CD14-positive monocyte (primary cell): ENCODE data around the gene P4HA2. TPM values are rescaled to one million over a fixed set of nuclear protein-coding genes. Genes with fewer than 3 reads are reported as not detected.

Experiments
- DNase-seq, 3 donors: peaks; one replicate each; pipeline ENCODE4 v3.0.0-alpha.2; 2011 to 2022
- H2AFZ ChIP-seq: 2 replicates; pipeline ENCODE4 v1.6.0; 2012; ENCODE audit warnings: mild to moderate bottlenecking, low read depth, low read length, inconsistent platforms; ENCODE audit not compliant: insufficient read depth, poor library complexity, severe bottlenecking
- H3K27ac ChIP-seq, 2 donors: 1 replicate in 1 of 2; 2 replicates in 1 of 2; pipeline ENCODE4 v1.5.1; 2012 to 2013; ENCODE audit warnings: low read length in 2 of 2, control low read depth in 1 of 2, inconsistent platforms in 1 of 2, low read depth in 1 of 2, mild to moderate bottlenecking in 1 of 2
- H3K27me3 ChIP-seq, 2 donors: one replicate each; pipeline versions ENCODE4 v1.6.0 to v1.6.1; 2011 to 2013; ENCODE audit warnings: low read length in 2 of 2; ENCODE audit not compliant: control insufficient read depth in 2 of 2, insufficient read depth in 2 of 2
- H3K36me3 ChIP-seq, 2 donors: replicated peaks in 1 of 2; 1 replicate in 1 of 2; 2 replicates in 1 of 2; pipeline versions ENCODE4 v1.5.1 to v1.6.1; 2012 to 2013; ENCODE audit warnings: low read length in 2 of 2, control low read depth in 1 of 2, inconsistent platforms in 1 of 2, mild to moderate bottlenecking in 1 of 2; ENCODE audit not compliant: insufficient read depth in 2 of 2, control insufficient read depth in 1 of 2
- H3K4me1 ChIP-seq, 2 donors: 1 replicate in 1 of 2; 2 replicates in 1 of 2; pipeline versions ENCODE4 v1.5.1 to v1.6.1; 2012 to 2013; ENCODE audit warnings: low read length in 2 of 2, control low read depth in 1 of 2, inconsistent platforms in 1 of 2, mild to moderate bottlenecking in 1 of 2, moderate library complexity in 1 of 2; ENCODE audit not compliant: insufficient read depth in 2 of 2, control insufficient read depth in 1 of 2
- H3K4me2 ChIP-seq: replicated peaks from 2 replicates; pipeline ENCODE3; 2012; ENCODE audit warnings: low read length, moderate library complexity, mild to moderate bottlenecking; ENCODE audit not compliant: poor library complexity, severe bottlenecking; ENCODE audit errors: extremely low read depth
- H3K4me3 ChIP-seq, 3 experiments: fragments of 200-600 bp in 1 of 3; sonication (generic) in 1 of 3; replicated peaks in 1 of 3; 1 replicate in 2 of 3; 2 replicates in 1 of 3; pipeline ENCODE4 v1.5.1; 2011 to 2013; ENCODE audit warnings: low read length in 3 of 3, mild to moderate bottlenecking in 3 of 3, control low read depth in 2 of 3, low read depth in 2 of 3, inconsistent platforms in 1 of 3, moderate library complexity in 1 of 3
- H3K79me2 ChIP-seq: 2 replicates; pipeline ENCODE4 v1.6.0; 2012; ENCODE audit warnings: mild to moderate bottlenecking, control low read depth, inconsistent platforms, low read length, moderate library complexity; ENCODE audit not compliant: insufficient read depth
- H3K9ac ChIP-seq: 2 replicates; pipeline ENCODE4 v1.6.0; 2017; ENCODE audit warnings: low read length, mild to moderate bottlenecking; ENCODE audit not compliant: insufficient read depth, poor library complexity, severe bottlenecking
- H3K9me3 ChIP-seq, 2 donors: replicated peaks in 1 of 2; 1 replicate in 1 of 2; 2 replicates in 1 of 2; pipeline versions ENCODE4 v1.5.1 to v1.6.1; 2012 to 2013; ENCODE audit warnings: low read length in 2 of 2, control low read depth in 1 of 2; ENCODE audit not compliant: control insufficient read depth in 1 of 2, insufficient read depth in 1 of 2
- H4K20me1 ChIP-seq: 2 replicates; pipeline ENCODE4 v1.6.0; 2012; ENCODE audit warnings: mild to moderate bottlenecking, low read length, control low read depth, moderate library complexity; ENCODE audit not compliant: insufficient read depth
- H3K27ac Mint-ChIP-seq, 7 donors: one replicate each; pipeline ENCODE4 v1.8.0; 2020; ENCODE audit warnings: mild to moderate bottlenecking in 7 of 7, mixed read lengths in 7 of 7, moderate library complexity in 6 of 7, inconsistent platforms in 2 of 7
- H3K27me3 Mint-ChIP-seq, 3 donors: one replicate each; pipeline ENCODE4 v1.8.0; 2021 to 2022; ENCODE audit warnings: low read depth in 3 of 3, mild to moderate bottlenecking in 3 of 3, mixed read lengths in 3 of 3, moderate library complexity in 3 of 3, inconsistent platforms in 1 of 3
- H3K36me3 Mint-ChIP-seq, 2 donors: one replicate each; pipeline ENCODE4 v1.8.0; 2020; ENCODE audit warnings: mixed read lengths in 2 of 2, inconsistent platforms in 1 of 2, mild to moderate bottlenecking in 1 of 2
- H3K4me1 Mint-ChIP-seq: one replicate; pipeline ENCODE4 v1.8.0; 2020; ENCODE audit warnings: mild to moderate bottlenecking, mixed read lengths
- H3K4me3 Mint-ChIP-seq, 2 donors: one replicate each; pipeline ENCODE4 v1.8.0; 2020; ENCODE audit warnings: mild to moderate bottlenecking in 2 of 2, mixed read lengths in 2 of 2, moderate library complexity in 1 of 2
- H3K9me3 Mint-ChIP-seq, 7 donors: one replicate each; pipeline ENCODE4 v1.8.0; 2020 to 2022; ENCODE audit warnings: mixed read lengths in 7 of 7, mild to moderate bottlenecking in 6 of 7, moderate library complexity in 6 of 7, inconsistent platforms in 2 of 7
- CTCF ChIP-seq: fragments of 200-600 bp; IDR thresholded peaks from one replicate; pipeline ENCODE4 v1.8.0; 2022; ENCODE audit warnings: antibody characterized with exemption, mild to moderate bottlenecking
- WGBS: methylation state at CpG from one replicate; pipeline ENCODE4 v1.1.5; 2013; ENCODE audit warnings: missing lambda C conversion rate; ENCODE audit not compliant: insufficient coverage; 5-methylcytosine and 5-hydroxymethylcytosine counted together
- intact Hi-C, 2 donors: fragments of 100-400 bp; cut with micrococcal nuclease; formaldehyde crosslinking; loops; one replicate each; pipeline versions ENCODE4 v1.15.0 to v1.15.1; 2023
- polyA plus RNA-seq, 3 donors: library from polyadenylated mRNA; depleted of rRNA in 1 of 3; unstranded in 2 of 3; stranded (reverse) in 1 of 3; fragments of 300-500 nt in 2 of 3; fragments of >200 nt in 1 of 3; fragmentation: Illumina TruSeq in 2 of 3; gene quantifications; 1 replicate in 2 of 3; 2 replicates in 1 of 3; pipeline ENCODE4 v1.2.3, GENCODE V29; 2012 to 2021

Gene P4HA2
- polyA plus RNA-seq, 3 donors, result 0.12 to 0.99 (median 0.45) TPM

GRCh38 chr5:132221781-132222648 is 5.6 kb downstream of the P4HA2 start:
- H3K4me3 ChIP-seq, result no peak overlapping the region
- no peaks in the 10 kb centered on the region for H3K36me3 ChIP-seq
- Mint-ChIP-seq H3K36me3 (no peaks in the 10 kb centered on the region), H3K27ac (no peak overlapping the region), H3K4me3 (no peak overlapping the region), H3K4me1 (peaks cover 5% of the 10 kb centered on the region), H3K27me3 (peaks cover 13 to 24% (median 21%) of the 10 kb centered on the region in 3 donors), H3K9me3 (peaks cover 0 to 3% (median 0%) of the 10 kb centered on the region in 7 donors)
- no peak overlapping the region for H3K27ac ChIP-seq
- 87% methylated on average over 7 of the region's 7 CpGs for WGBS
- peaks cover under 1 to 1% of the 10 kb centered on the region in 2 donors for H3K4me1 ChIP-seq
- intact Hi-C loops, result no loop called here
- DNase-seq, result no peak
- H4K20me1 ChIP-seq, result no peaks in the 10 kb centered on the region
- H3K79me2 ChIP-seq, result no peaks in the 10 kb centered on the region
- H2AFZ ChIP-seq, result no peak overlapping the region
- H3K9ac ChIP-seq, result no peak overlapping the region
- H3K9me3 ChIP-seq, result no peaks in the 10 kb centered on the region
- no peak for TF ChIP-seq CTCF
- H3K4me2 ChIP-seq, result no peak overlapping the region
- H3K27me3 ChIP-seq, result peaks cover 5 to 6% of the 10 kb centered on the region in 2 donors

DNA sequence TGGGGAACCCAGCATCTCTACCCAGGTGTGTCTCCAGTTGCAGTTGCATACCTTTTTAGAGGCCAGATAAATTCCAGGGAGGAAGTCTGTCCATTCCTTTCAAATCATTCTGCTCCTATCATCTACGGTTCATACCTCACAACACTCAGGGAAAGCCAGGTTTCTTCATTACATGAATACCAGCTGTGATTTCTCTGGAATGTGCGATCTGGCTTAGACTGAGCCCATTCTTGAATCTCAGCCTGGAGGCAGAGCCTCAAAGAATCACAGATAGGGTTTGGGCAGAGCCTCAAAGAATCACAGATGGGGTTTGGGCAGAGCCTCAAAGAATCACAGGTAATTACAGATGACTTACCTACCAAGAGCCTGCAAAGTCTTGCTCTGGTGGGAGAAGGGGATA is 7.2 kb downstream of the P4HA2 start:
- H3K4me3 ChIP-seq, result no peak overlapping the region
- no peaks in the 10 kb centered on the region for H3K4me1 ChIP-seq
- intact Hi-C loops, result no loop called here
- no peaks in the 10 kb centered on the region for H3K9me3 ChIP-seq
- H2AFZ ChIP-seq, result no peak overlapping the region
- no peaks in the 10 kb centered on the region for H3K36me3 ChIP-seq
- H3K4me3 Mint-ChIP-seq, result no peak overlapping the region
- no peak for DNase-seq
- H3K27ac Mint-ChIP-seq, result no peak overlapping the region
- no peaks in the 10 kb centered on the region for H3K9me3 Mint-ChIP-seq
- no peaks in the 10 kb centered on the region for H4K20me1 ChIP-seq
- H3K4me2 ChIP-seq, result no peak overlapping the region
- no peaks in the 10 kb centered on the region for H3K79me2 ChIP-seq
- no peak overlapping the region for H3K9ac ChIP-seq
- no peaks in the 10 kb centered on the region for H3K27me3 ChIP-seq
- H3K4me1 Mint-ChIP-seq, result peaks cover 2% of the 10 kb centered on the region
- no peak overlapping the region for H3K27ac ChIP-seq
- H3K27me3 Mint-ChIP-seq, result peaks cover 1 to 13% (median 7%) of the 10 kb centered on the region in 3 donors
- WGBS, result 100% methylated on average over 1 of the region's 2 CpGs
- no peaks in the 10 kb centered on the region for H3K36me3 Mint-ChIP-seq
- no peak for TF ChIP-seq CTCF
